ENCODE data around the gene CLCN5.

DNA sequence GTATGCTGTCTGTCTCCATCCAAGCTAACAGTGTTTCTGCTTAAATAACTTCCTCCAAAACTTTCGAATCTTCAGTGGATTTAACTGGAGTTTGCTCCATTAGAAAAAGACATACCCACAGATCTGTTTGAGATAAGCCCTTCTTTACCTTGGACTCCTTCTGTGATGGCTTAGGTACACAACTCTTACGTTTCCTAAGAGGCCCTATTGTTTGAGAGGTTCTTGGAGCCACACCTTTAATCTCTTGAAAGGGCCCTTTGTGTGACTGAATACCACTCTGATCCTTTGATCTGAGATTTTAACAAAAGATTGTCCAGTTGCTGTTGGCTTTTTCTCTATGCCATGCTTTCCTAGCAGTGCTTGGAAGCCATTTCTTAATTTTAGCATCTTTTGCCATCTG, 185.9 kb downstream of the CLCN5 start:
- no peak for TF ChIP-seq EP300 (IDR thresholded peaks at IDR 0.05)
- TF ChIP-seq, protein P1, sequence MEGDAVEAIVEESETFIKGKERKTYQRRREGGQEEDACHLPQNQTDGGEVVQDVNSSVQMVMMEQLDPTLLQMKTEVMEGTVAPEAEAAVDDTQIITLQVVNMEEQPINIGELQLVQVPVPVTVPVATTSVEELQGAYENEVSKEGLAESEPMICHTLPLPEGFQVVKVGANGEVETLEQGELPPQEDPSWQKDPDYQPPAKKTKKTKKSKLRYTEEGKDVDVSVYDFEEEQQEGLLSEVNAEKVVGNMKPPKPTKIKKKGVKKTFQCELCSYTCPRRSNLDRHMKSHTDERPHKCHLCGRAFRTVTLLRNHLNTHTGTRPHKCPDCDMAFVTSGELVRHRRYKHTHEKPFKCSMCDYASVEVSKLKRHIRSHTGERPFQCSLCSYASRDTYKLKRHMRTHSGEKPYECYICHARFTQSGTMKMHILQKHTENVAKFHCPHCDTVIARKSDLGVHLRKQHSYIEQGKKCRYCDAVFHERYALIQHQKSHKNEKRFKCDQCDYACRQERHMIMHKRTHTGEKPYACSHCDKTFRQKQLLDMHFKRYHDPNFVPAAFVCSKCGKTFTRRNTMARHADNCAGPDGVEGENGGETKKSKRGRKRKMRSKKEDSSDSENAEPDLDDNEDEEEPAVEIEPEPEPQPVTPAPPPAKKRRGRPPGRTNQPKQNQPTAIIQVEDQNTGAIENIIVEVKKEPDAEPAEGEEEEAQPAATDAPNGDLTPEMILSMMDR (IDR thresholded peaks at IDR 0.05): no peak

Data from gastroesophageal sphincter (tissue), 3 donors.